HL-60 (cell line): ENCODE data around the gene DDAH1.

Source experiments
- DNase-seq, 2 experiments: peaks; one replicate each; pipeline ENCODE4 v3.0.0-alpha.2; 2010 to 2020; ENCODE audit warnings: low read depth in 1 of 2, low spot score in 1 of 2
- H3K27ac ChIP-seq: fragments of 250-450 bp; sonication (Bioruptor Pico); replicated peaks from 2 replicates; pipeline ENCODE4 v1.5.1; 2020; ENCODE audit warnings: mild to moderate bottlenecking, moderate library complexity
- H3K27me3 ChIP-seq: fragments of 250-450 bp; sonication (Bioruptor Pico); 2 replicates; pipeline ENCODE4 v1.5.1; 2021; ENCODE audit warnings: mild to moderate bottlenecking, moderate library complexity; ENCODE audit not compliant: insufficient read depth, poor library complexity, severe bottlenecking
- H3K4me3 ChIP-seq: replicated peaks from 2 replicates; pipeline ENCODE4 v1.5.1; 2011; ENCODE audit warnings: mild to moderate bottlenecking, control low read depth, low read length; ENCODE audit not compliant: insufficient read depth
- CTCF ChIP-seq: IDR thresholded peaks from one replicate; pipeline ENCODE4 v1.5.1; 2011; ENCODE audit warnings: low read length, control low read depth, inconsistent platforms; ENCODE audit not compliant: insufficient read depth
- GABPA ChIP-seq: IDR thresholded peaks from 2 replicates; pipeline ENCODE4 v1.6.1; 2012; ENCODE audit warnings: low read depth
- POLR2AphosphoS5 ChIP-seq: IDR thresholded peaks from 2 replicates; pipeline ENCODE4 v1.6.1; 2012; ENCODE audit warnings: low read depth
- REST ChIP-seq: IDR thresholded peaks from 2 replicates; pipeline ENCODE4 v1.6.1; 2012; ENCODE audit warnings: low read depth; ENCODE audit not compliant: insufficient replicate concordance
- SPI1 ChIP-seq: IDR thresholded peaks from 2 replicates; pipeline ENCODE4 v1.6.1; 2012; ENCODE audit warnings: low read depth, mild to moderate bottlenecking, borderline replicate concordance

DDAH1 gene

GRCh38 chr1:85394130-85394529, 70.8 kb downstream of the DDAH1 start:
- H3K4me3 ChIP-seq: no peak overlapping the region
- no peak for DNase-seq
- no peaks in the 10 kb centered on the region for H3K27me3 ChIP-seq
- H3K27ac ChIP-seq: no peak overlapping the region
- TF ChIP-seq REST (no peak), SPI1 (no peak), CTCF (no peak), POLR2AphosphoS5 (no peak), GABPA (no peak)

GRCh38 chr1:85393490-85393889, 71.5 kb downstream of the DDAH1 start:
- no peak overlapping the region for H3K4me3 ChIP-seq
- no peak overlapping the region for H3K27ac ChIP-seq
- TF ChIP-seq CTCF (no peak), GABPA (no peak), POLR2AphosphoS5 (no peak), SPI1 (no peak), REST (no peak)
- no peaks in the 10 kb centered on the region for H3K27me3 ChIP-seq
- DNase-seq: no peak

GRCh38 chr1:85388416-85388815, 76.5 kb downstream of the DDAH1 start:
- no peaks in the 10 kb centered on the region for H3K27me3 ChIP-seq
- no peak for DNase-seq
- no peak overlapping the region for H3K4me3 ChIP-seq
- TF ChIP-seq CTCF: no peak
- TF ChIP-seq SPI1: no peak
- no peak for TF ChIP-seq REST
- no peak for TF ChIP-seq POLR2AphosphoS5
- TF ChIP-seq GABPA: no peak
- no peak overlapping the region for H3K27ac ChIP-seq
